ENCODE data around the gene NRXN3.

NRXN3 gene

DNA sequence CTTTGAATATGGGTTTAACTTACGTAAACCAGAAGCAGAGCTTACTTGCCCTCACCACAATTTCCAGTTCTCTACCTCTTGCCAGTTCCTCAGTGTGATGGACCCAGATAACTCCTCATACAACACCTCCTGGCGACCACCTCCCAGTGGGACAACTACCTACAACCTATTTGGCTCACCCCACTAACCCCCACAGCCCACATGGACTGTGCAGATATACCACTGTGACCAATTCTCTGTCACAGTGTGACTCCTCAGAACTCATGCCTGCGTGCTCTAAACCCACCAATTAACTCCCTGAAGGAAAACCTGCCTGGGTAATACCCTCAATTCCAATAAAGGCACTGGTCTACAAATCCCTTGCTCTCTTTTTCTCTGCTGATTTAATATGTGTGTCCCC, 1729.4 kb downstream of the NRXN3 start:
- DNase-seq = no peak

DNA sequence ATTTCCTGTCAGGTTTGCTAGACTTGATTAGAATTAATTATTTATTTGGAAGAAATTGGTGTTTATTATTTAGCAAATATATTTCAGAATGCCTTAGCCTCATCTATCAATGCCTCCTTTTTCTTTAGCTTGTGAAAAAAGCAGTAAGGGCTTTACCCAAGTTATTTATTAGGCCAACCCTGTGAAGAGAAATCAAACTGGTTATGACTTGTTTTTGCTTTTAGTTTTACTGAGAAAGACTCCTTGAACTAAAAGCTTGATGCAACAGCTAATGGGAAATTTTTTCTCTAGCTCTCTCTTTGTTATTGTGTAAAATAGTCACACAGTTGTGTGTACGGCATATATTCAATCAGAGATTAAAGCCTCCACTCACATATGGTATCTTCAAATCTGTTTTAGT, 1734.3 kb downstream of the NRXN3 start:
- DNase-seq = no peak

GRCh38 chr14:79906994-79907393, 1736.8 kb downstream of the NRXN3 start:
- DNase-seq = no peak

GRCh38 chr14:79910086-79910485, 1739.9 kb downstream of the NRXN3 start:
- no peak for DNase-seq

DNA sequence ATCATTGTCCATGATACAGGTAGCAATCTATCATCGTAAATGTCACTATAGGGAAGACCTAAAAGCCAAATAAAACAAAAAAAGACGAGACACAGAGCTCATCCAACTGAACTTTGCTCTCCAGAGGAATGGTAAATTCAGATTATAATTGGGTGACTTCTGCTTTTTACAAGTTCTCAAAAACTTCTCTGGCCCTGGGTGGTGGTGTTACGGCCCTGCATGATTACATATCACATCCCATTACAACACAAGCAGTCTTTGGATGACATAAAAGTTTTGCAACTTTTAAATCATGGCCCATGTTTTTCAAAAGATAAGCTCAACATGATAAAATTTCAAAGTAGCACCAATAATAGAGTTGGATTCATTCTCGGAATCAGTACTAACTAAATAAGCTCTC, 1741.6 kb downstream of the NRXN3 start:
- no peak for DNase-seq

DNA sequence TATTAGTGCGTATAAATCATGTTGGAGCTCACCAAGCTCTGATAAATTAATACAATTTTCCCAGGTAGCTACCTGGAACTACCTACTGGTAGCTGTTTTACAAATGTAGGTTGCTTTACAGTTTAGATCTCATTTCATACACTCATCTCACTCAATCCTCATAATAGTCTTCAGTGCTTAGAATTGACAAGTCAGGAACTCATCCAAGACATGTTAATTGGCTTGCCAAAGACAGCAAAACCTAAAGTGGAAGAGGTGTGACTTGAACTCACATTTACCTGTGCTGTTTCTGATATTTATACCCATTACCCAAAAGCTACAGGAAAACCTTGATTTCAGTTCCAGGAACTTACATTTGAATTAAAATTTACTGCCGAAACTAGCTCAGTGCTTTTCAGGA, 1744.4 kb downstream of the NRXN3 start:
- no peak for DNase-seq

GRCh38 chr14:79915406-79915805, 1745.2 kb downstream of the NRXN3 start:
- no peak for DNase-seq

GRCh38 chr14:79916281-79916680, 1746.1 kb downstream of the NRXN3 start:
- DNase-seq = no peak

- no peak for DNase-seq
These were observed 1746.7 kb downstream of the NRXN3 start for GRCh38 chr14:79916892-79917291.

Measured in NCI-H526 treated with DMSO at 0.1 percent for 48 hours (cell line).